HL-60 (cell line): Measurements from ENCODE around the gene SLC35F3.
A peak's percentile ranks its signal among the peaks of the same experiment; 100 is the strongest.

Experiments used
- DNase-seq, 2 experiments: peaks; one replicate each; pipeline ENCODE4 v3.0.0-alpha.2; 2010 to 2020; ENCODE audit warnings: low read depth in 1 of 2, low spot score in 1 of 2
- H3K27ac ChIP-seq: fragments of 250-450 bp; sonication (Bioruptor Pico); replicated peaks from 2 replicates; pipeline ENCODE4 v1.5.1; 2020; ENCODE audit warnings: mild to moderate bottlenecking, moderate library complexity
- H3K27me3 ChIP-seq: fragments of 250-450 bp; sonication (Bioruptor Pico); 2 replicates; pipeline ENCODE4 v1.5.1; 2021; ENCODE audit warnings: mild to moderate bottlenecking, moderate library complexity; ENCODE audit not compliant: insufficient read depth, poor library complexity, severe bottlenecking
- H3K4me3 ChIP-seq: replicated peaks from 2 replicates; pipeline ENCODE4 v1.5.1; 2011; ENCODE audit warnings: mild to moderate bottlenecking, control low read depth, low read length; ENCODE audit not compliant: insufficient read depth
- GABPA ChIP-seq: IDR thresholded peaks from 2 replicates; pipeline ENCODE4 v1.6.1; 2012; ENCODE audit warnings: low read depth
- POLR2AphosphoS5 ChIP-seq: IDR thresholded peaks from 2 replicates; pipeline ENCODE4 v1.6.1; 2012; ENCODE audit warnings: low read depth
- REST ChIP-seq: IDR thresholded peaks from 2 replicates; pipeline ENCODE4 v1.6.1; 2012; ENCODE audit warnings: low read depth; ENCODE audit not compliant: insufficient replicate concordance
- SPI1 ChIP-seq: IDR thresholded peaks from 2 replicates; pipeline ENCODE4 v1.6.1; 2012; ENCODE audit warnings: low read depth, mild to moderate bottlenecking, borderline replicate concordance
- TF ChIP-seq, protein P1 (sequence below): IDR thresholded peaks from one replicate; pipeline ENCODE4 v1.5.1; 2011; ENCODE audit warnings: low read length, control low read depth, inconsistent platforms; ENCODE audit not compliant: insufficient read depth

SLC35F3 gene

GRCh38 chr1:233933339-233933738 lies 28.9 kb downstream of the SLC35F3 start:
- Histone ChIP-seq H3K4me3 (no peak overlapping the region), H3K27ac (no peak overlapping the region), H3K27me3 (no peaks in the 10 kb centered on the region)
- no peak for TF ChIP-seq GABPA
- TF ChIP-seq SPI1: peak; percentile 11; the same call in 1 of the 2 replicates
- TF ChIP-seq REST: no peak
- TF ChIP-seq, protein P1, sequence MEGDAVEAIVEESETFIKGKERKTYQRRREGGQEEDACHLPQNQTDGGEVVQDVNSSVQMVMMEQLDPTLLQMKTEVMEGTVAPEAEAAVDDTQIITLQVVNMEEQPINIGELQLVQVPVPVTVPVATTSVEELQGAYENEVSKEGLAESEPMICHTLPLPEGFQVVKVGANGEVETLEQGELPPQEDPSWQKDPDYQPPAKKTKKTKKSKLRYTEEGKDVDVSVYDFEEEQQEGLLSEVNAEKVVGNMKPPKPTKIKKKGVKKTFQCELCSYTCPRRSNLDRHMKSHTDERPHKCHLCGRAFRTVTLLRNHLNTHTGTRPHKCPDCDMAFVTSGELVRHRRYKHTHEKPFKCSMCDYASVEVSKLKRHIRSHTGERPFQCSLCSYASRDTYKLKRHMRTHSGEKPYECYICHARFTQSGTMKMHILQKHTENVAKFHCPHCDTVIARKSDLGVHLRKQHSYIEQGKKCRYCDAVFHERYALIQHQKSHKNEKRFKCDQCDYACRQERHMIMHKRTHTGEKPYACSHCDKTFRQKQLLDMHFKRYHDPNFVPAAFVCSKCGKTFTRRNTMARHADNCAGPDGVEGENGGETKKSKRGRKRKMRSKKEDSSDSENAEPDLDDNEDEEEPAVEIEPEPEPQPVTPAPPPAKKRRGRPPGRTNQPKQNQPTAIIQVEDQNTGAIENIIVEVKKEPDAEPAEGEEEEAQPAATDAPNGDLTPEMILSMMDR: no peak
- TF ChIP-seq POLR2AphosphoS5: no peak
- DNase-seq: no peak

GRCh38 chr1:233935297-233935868 lies 30.9 kb downstream of the SLC35F3 start:
- H3K27me3 ChIP-seq: no peaks in the 10 kb centered on the region
- no peak for DNase-seq
- no peak overlapping the region for H3K27ac ChIP-seq
- TF ChIP-seq SPI1 (no peak), REST (no peak), POLR2AphosphoS5 (no peak), GABPA (no peak)
- TF ChIP-seq, protein P1: no peak
- H3K4me3 ChIP-seq: no peak overlapping the region

DNA sequence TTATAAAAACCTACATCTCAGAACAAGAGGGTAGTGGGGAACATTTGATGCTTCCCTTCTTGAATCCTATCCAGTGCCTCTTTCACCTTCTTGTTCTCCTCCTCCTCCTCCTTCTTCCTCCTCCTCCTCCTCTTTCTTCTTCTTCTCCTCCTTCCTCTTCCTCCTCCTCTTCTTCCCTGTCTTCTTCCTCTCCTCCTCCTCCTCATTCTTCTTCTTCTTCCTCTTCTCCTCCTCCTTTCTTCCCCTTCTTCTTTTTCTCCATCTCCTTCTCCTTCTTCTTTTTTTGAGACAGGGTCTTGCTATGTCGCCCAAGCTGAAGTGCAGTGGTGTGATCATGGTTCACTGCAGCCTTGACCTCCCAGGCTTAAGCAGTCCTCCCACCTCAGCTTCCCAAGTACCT lies 31.9 kb downstream of the SLC35F3 start:
- H3K4me3 ChIP-seq: no peak overlapping the region
- no peaks in the 10 kb centered on the region for H3K27me3 ChIP-seq
- H3K27ac ChIP-seq: no peak overlapping the region
- TF ChIP-seq REST: no peak
- no peak for TF ChIP-seq GABPA
- TF ChIP-seq POLR2AphosphoS5: no peak
- TF ChIP-seq SPI1: no peak
- TF ChIP-seq, protein P1: no peak
- DNase-seq: no peak
